Measurements from ENCODE around the gene LRRC4C. TPM values are rescaled to one million over a fixed set of nuclear protein-coding genes. Genes with fewer than 3 reads are reported as not detected.

The LRRC4C gene
- total and polyA plus RNA-seq, 5 donors, result 1.0 to 2.7 (median 2.0) TPM

DNA sequence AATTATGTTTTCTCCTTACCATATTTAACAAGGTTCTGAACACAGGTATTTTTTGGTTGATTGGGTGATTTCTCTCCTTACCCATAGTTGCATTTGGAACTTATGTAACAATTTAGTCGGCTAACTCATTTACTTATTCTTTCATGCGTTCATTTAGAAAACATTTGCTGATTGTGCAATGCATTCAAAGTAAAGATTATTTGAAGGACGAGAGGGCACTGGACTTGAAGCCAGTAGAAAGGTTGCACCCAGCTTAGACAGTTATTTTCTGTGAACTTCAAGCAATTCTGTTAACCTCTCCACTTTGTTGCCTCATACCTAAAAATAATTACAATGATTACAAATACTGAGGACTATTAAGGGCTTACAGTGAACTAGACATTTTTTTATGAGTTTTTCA, 769.6 kb downstream of the LRRC4C start:
- no peak overlapping the region for H3K4me3 ChIP-seq (ENCODE audit: low read length)
- intact Hi-C loops (cut with DNase I), result no loop called here
- H3K4me1 ChIP-seq (ENCODE audit: control insufficient read depth, insufficient read depth, low read length), result no peaks in the 10 kb centered on the region
- 77% methylated on average over 3 of the region's 3 CpGs for WGBS
- no peaks in the 10 kb centered on the region for H3K27me3 ChIP-seq (ENCODE audit: control insufficient read depth, insufficient read depth)
- ATAC-seq (no peak), DNase-seq (no peak)
- H3K9me3 ChIP-seq (ENCODE audit: control insufficient read depth, low read length), result no peaks in the 10 kb centered on the region
- no peak overlapping the region for H3K27ac ChIP-seq (ENCODE audit: low read length)

DNA sequence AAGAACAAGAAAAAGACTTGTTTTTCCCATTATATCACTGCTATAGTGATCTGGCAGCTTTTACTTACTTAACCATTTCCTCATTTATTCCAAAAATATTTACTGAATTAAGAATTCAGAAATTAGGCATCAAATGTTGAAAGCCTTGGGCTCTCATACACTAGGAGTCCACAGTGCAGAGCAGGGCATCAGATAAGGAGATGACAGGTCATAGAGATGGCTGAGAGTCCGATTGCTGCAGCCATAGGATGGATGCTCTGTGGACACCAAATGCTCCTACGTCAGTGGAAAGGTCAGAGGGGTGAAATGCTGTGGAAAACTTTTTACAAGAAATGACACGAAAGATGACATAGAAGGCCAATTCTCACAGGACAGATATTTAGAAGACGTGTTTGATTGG, 771.1 kb downstream of the LRRC4C start:
- H3K27me3 ChIP-seq (ENCODE audit: control insufficient read depth, insufficient read depth), result no peaks in the 10 kb centered on the region
- 41% methylated on average over 4 of the region's 4 CpGs for WGBS
- intact Hi-C loops (cut with DNase I), result no loop called here
- no peak overlapping the region for H3K27ac ChIP-seq (ENCODE audit: low read length)
- H3K9me3 ChIP-seq (ENCODE audit: control insufficient read depth, low read length), result no peaks in the 10 kb centered on the region
- no peaks in the 10 kb centered on the region for H3K4me1 ChIP-seq (ENCODE audit: control insufficient read depth, insufficient read depth, low read length)
- ATAC-seq (no peak), DNase-seq (no peak)
- no peak overlapping the region for H3K4me3 ChIP-seq (ENCODE audit: low read length)

DNA sequence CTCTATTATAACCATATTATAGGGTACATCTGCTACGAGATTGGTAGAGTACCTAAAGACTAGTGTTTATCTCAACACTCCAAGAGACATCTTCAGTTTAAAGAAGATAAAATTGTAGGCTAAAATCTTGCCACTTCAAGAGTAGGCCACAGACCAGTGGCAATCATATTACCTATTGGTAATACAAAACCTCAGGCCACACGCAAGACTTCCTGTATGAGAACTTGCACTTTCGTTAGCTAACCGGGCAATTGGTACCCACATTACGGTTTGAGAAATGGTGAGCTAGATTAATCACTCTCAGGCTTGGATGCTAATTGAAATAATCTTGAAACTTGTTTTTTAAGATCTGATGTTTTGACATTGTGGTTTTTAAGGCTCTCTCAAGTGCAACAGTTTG, 772.7 kb downstream of the LRRC4C start:
- no peak for ATAC-seq
- Histone ChIP-seq H3K4me3 (ENCODE audit: low read length) (no peak overlapping the region), H3K9me3 (ENCODE audit: control insufficient read depth, low read length) (no peaks in the 10 kb centered on the region), H3K27me3 (ENCODE audit: control insufficient read depth, insufficient read depth) (no peaks in the 10 kb centered on the region), H3K4me1 (ENCODE audit: control insufficient read depth, insufficient read depth, low read length) (no peaks in the 10 kb centered on the region), H3K27ac (ENCODE audit: low read length) (no peak overlapping the region)
- 82% methylated on average over 5 of the region's 5 CpGs for WGBS
- DNase-seq, result no peak
- intact Hi-C loops (cut with DNase I), result no loop called here

DNA sequence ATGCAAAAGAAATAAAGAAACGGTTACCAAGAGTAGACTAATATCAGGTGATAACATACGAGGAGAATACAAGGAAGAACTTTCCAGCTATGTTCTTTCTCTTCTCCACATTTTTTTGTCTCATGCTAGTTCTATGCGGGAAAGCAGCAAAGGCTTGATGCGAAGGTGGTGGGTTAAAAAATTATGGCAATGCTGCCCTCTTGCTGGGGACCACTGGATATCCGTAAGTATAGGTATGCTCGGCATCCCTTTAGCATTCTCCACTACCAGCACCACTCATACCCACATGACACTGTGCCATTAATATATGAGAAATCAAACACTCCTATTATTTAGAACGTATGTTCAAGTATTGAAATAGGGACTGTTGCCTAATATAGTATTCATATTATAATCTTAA, 776.4 kb downstream of the LRRC4C start:
- no peak for DNase-seq
- WGBS, result 86% methylated on average over 7 of the region's 7 CpGs
- Histone ChIP-seq H3K9me3 (ENCODE audit: control insufficient read depth, low read length) (no peaks in the 10 kb centered on the region), H3K4me3 (ENCODE audit: low read length) (no peak overlapping the region), H3K4me1 (ENCODE audit: control insufficient read depth, insufficient read depth, low read length) (no peaks in the 10 kb centered on the region), H3K27me3 (ENCODE audit: control insufficient read depth, insufficient read depth) (no peaks in the 10 kb centered on the region), H3K27ac (ENCODE audit: low read length) (no peak overlapping the region)
- intact Hi-C loops (cut with DNase I), result no loop called here
- no peak for ATAC-seq

DNA sequence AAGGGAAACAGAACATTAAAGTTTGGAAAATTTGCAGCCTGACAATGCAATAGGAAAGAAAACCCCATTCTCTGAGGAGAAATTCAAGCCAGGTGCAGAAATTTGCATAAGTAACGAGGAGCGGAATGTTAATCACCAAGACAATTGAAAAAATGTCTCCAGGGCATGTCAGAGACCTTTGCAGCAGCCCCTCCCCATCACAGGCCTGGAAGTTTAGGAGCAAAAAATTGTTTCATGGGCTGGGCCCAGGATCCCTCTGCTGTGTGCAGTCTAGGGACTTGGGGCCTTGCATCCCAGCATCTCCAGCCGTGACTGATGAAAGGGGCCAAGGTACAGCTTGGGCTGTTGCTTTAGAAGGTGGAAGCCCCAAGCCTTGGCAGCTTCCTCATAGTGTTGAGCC, 780.2 kb downstream of the LRRC4C start:
- Histone ChIP-seq H3K27me3 (ENCODE audit: control insufficient read depth, insufficient read depth) (no peaks in the 10 kb centered on the region), H3K4me1 (ENCODE audit: control insufficient read depth, insufficient read depth, low read length) (no peaks in the 10 kb centered on the region), H3K4me3 (ENCODE audit: low read length) (no peak overlapping the region), H3K27ac (ENCODE audit: low read length) (no peak overlapping the region), H3K9me3 (ENCODE audit: control insufficient read depth, low read length) (no peaks in the 10 kb centered on the region)
- no peak for ATAC-seq
- intact Hi-C loops (cut with DNase I), result no loop called here
- 78% methylated on average over 3 of the region's 3 CpGs for WGBS
- no peak for DNase-seq

DNA sequence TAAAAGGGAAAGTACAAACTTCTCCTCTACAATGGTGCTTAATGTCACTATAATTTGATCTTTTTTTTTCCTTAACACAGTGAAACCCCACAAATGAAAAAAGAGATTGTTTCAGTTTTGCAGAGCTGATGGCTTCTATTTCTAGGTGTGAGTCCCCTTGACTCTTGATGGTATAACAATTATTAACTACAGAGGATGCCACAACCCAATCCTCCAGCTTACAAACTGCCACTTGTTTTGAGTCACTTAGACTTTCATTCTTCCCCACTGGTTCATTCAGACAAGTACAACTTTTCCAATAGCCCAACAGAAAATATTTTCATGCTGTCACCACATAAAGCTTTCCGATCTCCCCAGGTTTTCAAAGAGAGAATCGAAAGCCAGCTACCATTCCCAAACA, 812.2 kb downstream of the LRRC4C start:
- no peaks in the 10 kb centered on the region for H3K9me3 ChIP-seq (ENCODE audit: control insufficient read depth, low read length)
- H3K4me1 ChIP-seq (ENCODE audit: control insufficient read depth, insufficient read depth, low read length), result no peaks in the 10 kb centered on the region
- intact Hi-C loops (cut with DNase I), result no loop called here
- no peak overlapping the region for H3K27ac ChIP-seq (ENCODE audit: low read length)
- ATAC-seq (no peak), DNase-seq (no peak)
- 96% methylated on average over 2 of the region's 2 CpGs for WGBS
- H3K4me3 ChIP-seq (ENCODE audit: low read length), result no peak overlapping the region
- H3K27me3 ChIP-seq (ENCODE audit: control insufficient read depth, insufficient read depth), result no peaks in the 10 kb centered on the region

DNA sequence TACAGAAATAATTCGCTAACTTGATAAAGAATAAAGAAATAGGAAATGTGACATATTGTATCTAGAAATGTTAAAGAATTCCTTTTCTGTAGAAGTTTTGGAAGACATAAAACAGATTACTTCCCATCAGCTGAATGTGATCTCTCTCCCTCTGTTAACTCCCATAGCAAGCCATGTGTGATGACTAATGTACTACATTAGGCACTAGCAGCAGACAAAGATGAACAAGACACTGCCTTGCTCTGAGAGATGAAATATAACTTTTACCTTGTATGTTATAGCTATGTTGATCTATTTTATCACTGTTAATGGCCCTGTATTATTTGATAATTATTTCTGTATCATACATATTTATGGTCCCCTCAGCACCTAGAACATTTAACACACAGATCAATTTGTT, 817.2 kb downstream of the LRRC4C start:
- no peak overlapping the region for H3K4me3 ChIP-seq (ENCODE audit: low read length)
- ATAC-seq, result no peak

DNA sequence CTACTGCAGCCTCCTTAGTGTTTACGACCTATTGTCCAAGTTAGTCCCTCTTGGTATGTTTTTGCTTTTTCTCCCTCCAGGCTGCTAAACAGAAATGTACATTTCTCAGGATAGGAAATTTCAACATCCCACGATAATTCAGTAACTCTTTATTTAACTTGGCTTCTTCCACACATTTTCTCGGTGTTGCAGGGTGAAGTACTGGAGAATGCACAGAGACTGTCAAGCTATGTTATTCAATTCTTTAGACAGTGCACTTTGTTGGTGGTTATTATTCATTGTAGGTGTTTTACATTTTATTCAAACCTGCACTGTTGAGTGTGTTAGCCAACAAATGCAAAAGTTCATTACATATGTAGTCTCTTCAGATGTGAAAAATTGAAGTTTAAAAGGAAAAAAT, 839.8 kb downstream of the LRRC4C start:
- Histone ChIP-seq H3K9me3 (ENCODE audit: control insufficient read depth, low read length) (no peaks in the 10 kb centered on the region), H3K27me3 (ENCODE audit: control insufficient read depth, insufficient read depth) (no peaks in the 10 kb centered on the region), H3K27ac (ENCODE audit: low read length) (no peak overlapping the region), H3K4me1 (ENCODE audit: control insufficient read depth, insufficient read depth, low read length) (no peaks in the 10 kb centered on the region), H3K4me3 (ENCODE audit: low read length) (no peak overlapping the region)
- ATAC-seq (no peak), DNase-seq (no peak)
- intact Hi-C loops (cut with DNase I), result no loop called here
- WGBS, result 57% methylated on average over 3 of the region's 3 CpGs

More for the DNA sequence above, 817.2 kb downstream of the LRRC4C start:
- H3K9me3 ChIP-seq (ENCODE audit: control insufficient read depth, low read length), result no peaks in the 10 kb centered on the region
- no peaks in the 10 kb centered on the region for H3K4me1 ChIP-seq (ENCODE audit: control insufficient read depth, insufficient read depth, low read length)
- DNase-seq, result no peak
- H3K27ac ChIP-seq (ENCODE audit: low read length), result no peak overlapping the region
- H3K27me3 ChIP-seq (ENCODE audit: control insufficient read depth, insufficient read depth), result no peaks in the 10 kb centered on the region
- 52% methylated on average over 1 of the region's 1 CpG for WGBS
- intact Hi-C loops (cut with DNase I), result no loop called here

DNA sequence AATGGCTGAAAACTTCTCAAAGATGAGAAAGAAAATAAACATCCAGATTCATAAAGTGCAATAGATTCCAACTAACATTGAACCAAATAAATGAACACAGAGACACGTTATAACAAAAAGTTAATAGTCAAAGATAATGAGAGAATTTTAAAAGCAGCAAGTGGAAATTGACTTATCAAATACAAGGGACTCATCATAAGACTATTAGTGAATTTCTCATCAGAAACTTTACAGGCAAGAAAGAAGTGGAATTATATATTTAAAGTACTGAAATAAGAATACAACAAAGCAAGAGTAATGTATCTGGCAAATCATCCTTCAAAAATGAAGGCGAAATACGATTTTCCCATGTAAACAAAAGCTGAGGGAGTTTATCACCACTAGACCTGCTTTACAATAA, 852.7 kb downstream of the LRRC4C start:
- Histone ChIP-seq H3K27me3 (ENCODE audit: control insufficient read depth, insufficient read depth) (no peaks in the 10 kb centered on the region), H3K27ac (ENCODE audit: low read length) (no peak overlapping the region), H3K9me3 (ENCODE audit: control insufficient read depth, low read length) (peaks cover 8% of the 10 kb centered on the region), H3K4me1 (ENCODE audit: control insufficient read depth, insufficient read depth, low read length) (no peaks in the 10 kb centered on the region), H3K4me3 (ENCODE audit: low read length) (no peak overlapping the region)
- 80% methylated on average over 3 of the region's 3 CpGs for WGBS
- intact Hi-C loops (cut with DNase I), result no loop called here
- ATAC-seq, result no peak
- DNase-seq, result no peak

DNA sequence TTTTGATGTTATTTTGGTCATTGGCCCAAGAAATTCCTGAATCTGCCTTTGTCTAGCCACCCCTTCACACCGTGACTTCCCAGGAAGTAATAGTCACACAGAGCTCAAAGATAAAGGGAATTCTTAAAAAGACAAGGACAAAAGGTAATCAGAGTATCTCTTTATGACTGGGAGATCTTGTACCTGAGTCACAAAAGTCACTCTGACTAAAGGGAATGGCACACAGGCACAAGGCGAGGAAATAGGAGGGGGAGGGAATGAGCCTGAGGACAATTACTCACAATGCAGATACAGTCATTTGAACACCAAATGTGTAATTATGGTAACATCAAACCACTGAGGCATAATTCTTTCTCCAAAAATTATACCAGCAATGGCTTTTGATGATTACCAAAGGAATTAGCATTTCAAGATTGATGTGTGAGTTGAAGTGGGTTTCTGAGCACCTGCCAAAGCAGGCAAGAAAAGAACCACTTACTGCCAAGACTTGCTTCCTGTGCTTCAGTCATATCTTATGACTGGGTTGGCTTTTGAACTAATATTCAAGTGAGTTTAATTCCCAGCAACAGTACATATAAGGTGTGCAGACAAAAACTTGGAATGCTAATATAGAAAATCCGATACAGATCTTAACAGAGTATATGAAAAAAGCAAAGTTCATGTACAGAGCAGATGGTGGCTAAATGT, 856.4 kb downstream of the LRRC4C start:
- DNase-seq, result no peak
- Histone ChIP-seq H3K27me3 (ENCODE audit: control insufficient read depth, insufficient read depth) (no peaks in the 10 kb centered on the region), H3K9me3 (ENCODE audit: control insufficient read depth, low read length) (peaks cover 8% of the 10 kb centered on the region), H3K4me3 (ENCODE audit: low read length) (no peak overlapping the region), H3K4me1 (ENCODE audit: control insufficient read depth, insufficient read depth, low read length) (no peaks in the 10 kb centered on the region), H3K27ac (ENCODE audit: low read length) (no peak overlapping the region)
- intact Hi-C loops (cut with DNase I), result no loop called here
- ATAC-seq, result no peak
- 62% methylated on average over 3 of the region's 3 CpGs for WGBS

DNA sequence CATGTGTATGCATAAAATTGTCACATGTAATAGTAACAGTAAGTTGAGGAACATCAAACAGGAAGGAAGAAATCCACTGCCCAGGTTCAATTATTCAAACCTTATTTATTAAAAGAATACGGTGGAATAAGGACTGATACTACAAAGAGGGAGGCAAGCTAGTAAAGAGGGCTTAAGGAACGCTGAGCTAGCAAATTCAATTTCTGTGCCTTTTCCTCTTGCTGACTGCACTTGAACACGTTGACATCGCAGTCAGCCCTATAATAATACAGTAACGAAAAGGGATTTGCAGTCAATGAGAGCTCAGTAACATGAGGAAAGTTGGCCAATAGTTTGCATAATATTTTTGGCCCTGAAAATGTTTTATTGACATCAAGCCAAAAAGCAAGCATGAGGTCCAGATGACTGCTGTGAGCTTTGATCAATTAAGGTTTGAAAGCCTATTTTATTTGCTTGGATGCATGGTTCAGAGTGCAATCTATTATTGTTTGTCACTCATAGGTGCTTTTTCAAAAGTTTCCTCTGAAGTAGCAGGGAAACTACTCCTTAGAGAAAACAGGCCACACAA, 861.8 kb downstream of the LRRC4C start:
- intact Hi-C loops (cut with DNase I), result no loop called here
- no peak for ATAC-seq
- DNase-seq, result no peak
- no peaks in the 10 kb centered on the region for H3K4me1 ChIP-seq (ENCODE audit: control insufficient read depth, insufficient read depth, low read length)
- no peak overlapping the region for H3K27ac ChIP-seq (ENCODE audit: low read length)
- no peaks in the 10 kb centered on the region for H3K27me3 ChIP-seq (ENCODE audit: control insufficient read depth, insufficient read depth)
- WGBS, result 54% methylated on average over 5 of the region's 5 CpGs
- no peak overlapping the region for H3K4me3 ChIP-seq (ENCODE audit: low read length)
- no peaks in the 10 kb centered on the region for H3K9me3 ChIP-seq (ENCODE audit: control insufficient read depth, low read length)

All from right cardiac atrium (tissue), 5 donors.